Neural progenitor cell (in vitro differentiated cells): ENCODE results near the gene PIGV.

Source experiments
- CTCF ChIP-seq: fragments of 200-600 bp; sonication (generic); IDR thresholded peaks from 2 replicates; pipeline ENCODE4 v1.5.1; 2017; ENCODE audit warnings: antibody characterized with exemption, mild to moderate bottlenecking
- EZH2 ChIP-seq: fragments of 200-600 bp; sonication (generic); IDR thresholded peaks from 2 replicates; pipeline ENCODE4 v1.6.1; 2017; ENCODE audit warnings: antibody characterized with exemption, mild to moderate bottlenecking, moderate library complexity
- EZH2phosphoT487 ChIP-seq: fragments of 200-600 bp; sonication (generic); IDR thresholded peaks from 2 replicates; pipeline ENCODE4 v1.6.1; 2017; ENCODE audit warnings: antibody characterized with exemption

DNA sequence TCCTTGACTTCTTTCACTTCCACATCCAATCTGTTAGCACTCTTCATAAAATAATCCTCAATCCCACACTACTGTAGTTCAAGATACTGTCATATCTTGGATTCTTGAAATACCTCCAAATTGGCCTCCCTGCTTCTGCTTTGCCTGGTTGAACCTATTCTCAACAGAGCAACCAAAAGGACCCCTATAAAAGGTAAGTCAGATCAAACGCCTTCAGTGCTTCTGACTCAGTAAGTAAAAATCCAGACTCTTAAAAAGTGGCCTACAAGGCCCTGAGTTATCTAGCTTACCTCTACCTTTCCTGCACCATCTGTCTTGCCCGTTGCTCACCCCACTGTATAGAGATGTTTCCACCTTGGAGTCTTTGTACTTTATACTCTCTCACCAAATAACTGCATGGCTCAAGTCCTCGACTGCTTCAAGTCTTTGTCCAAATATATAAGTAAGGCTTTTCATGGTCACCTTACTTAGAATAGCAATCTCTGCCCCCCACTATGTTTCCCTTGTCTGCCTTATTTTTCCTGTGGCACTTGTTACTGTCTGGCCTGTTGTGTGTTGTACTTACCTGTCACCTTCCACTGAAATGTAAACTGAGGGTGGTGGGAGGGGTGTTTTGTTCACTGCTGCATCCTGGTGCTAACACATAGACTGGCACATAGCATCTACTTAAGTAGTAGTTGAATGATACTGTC, 5.1 kb upstream of the PIGV start:
- TF ChIP-seq CTCF (no peak), EZH2 (no peak), EZH2phosphoT487 (no peak)
